Measurements from ENCODE around the gene HERC4. TPM values are rescaled to one million over a fixed set of nuclear protein-coding genes. Genes with fewer than 3 reads are reported as not detected.

Gene HERC4
- total and polyA plus RNA-seq, 10 donors, result 18.2 to 124 (median 89.0) TPM

GRCh38 chr10:68107651-68108050 lies 32.6 kb upstream of the HERC4 start:
- intact Hi-C loops (cut with DNase I; ENCODE audit: low total_unique reads), result no loop called here
- TF ChIP-seq POLR2A (IDR thresholded peaks at IDR 0.05) (no peak), CTCF (IDR thresholded peaks at IDR 0.05 in 8 of 11, conservative IDR thresholded peaks at IDR 0.05 in 3 of 11) (no peak), POLR2AphosphoS5 (IDR thresholded peaks at IDR 0.05) (no peak)
- WGBS, 5 donors, result 96 to 100% (median 97%) methylated on average over 1 of the region's 1 CpG

GRCh38 chr10:68106656-68107055 lies 31.6 kb upstream of the HERC4 start:
- Histone ChIP-seq H3K27ac (no peak overlapping the region), H3K4me3 (peak overlapping the region in 1 of 8 donors; percentile 11), H3K36me3 (no peaks in the 10 kb centered on the region), H3K4me1 (no peaks in the 10 kb centered on the region), H3K9me3 (no peaks in the 10 kb centered on the region), H3K27me3 (replicated peaks in 1 of 7) (no peaks in the 10 kb centered on the region)
- no peak for DNase-seq
- intact Hi-C loops (cut with DNase I; ENCODE audit: low total_unique reads), result no loop called here
- TF ChIP-seq POLR2A (IDR thresholded peaks at IDR 0.05) (no peak), POLR2AphosphoS5 (IDR thresholded peaks at IDR 0.05) (no peak), CTCF (IDR thresholded peaks at IDR 0.05 in 8 of 11, conservative IDR thresholded peaks at IDR 0.05 in 3 of 11) (no peak)
- WGBS, 5 donors, result 82 to 89% (median 86%) methylated on average over 3 of the region's 3 CpGs

More at GRCh38 chr10:68107651-68108050, 32.6 kb upstream of the HERC4 start:
- DNase-seq, result no peak
- Histone ChIP-seq H3K4me1 (no peaks in the 10 kb centered on the region), H3K27me3 (replicated peaks in 1 of 7) (no peaks in the 10 kb centered on the region), H3K4me3 (no peak overlapping the region), H3K27ac (no peak overlapping the region), H3K9me3 (no peaks in the 10 kb centered on the region), H3K36me3 (no peaks in the 10 kb centered on the region)

- Histone ChIP-seq H3K4me3 (no peak overlapping the region), H3K36me3 (no peaks in the 10 kb centered on the region), H3K27me3 (replicated peaks in 1 of 7) (no peaks in the 10 kb centered on the region), H3K27ac (no peak overlapping the region), H3K4me1 (no peaks in the 10 kb centered on the region), H3K9me3 (no peaks in the 10 kb centered on the region)
- DNase-seq, result no peak
- intact Hi-C loops (cut with DNase I; ENCODE audit: low total_unique reads), result no loop called here
- WGBS, 5 donors, result 72 to 91% (median 86%) methylated on average over 3 of the region's 3 CpGs
- no peak for TF ChIP-seq POLR2AphosphoS5 (IDR thresholded peaks at IDR 0.05)
- no peak for TF ChIP-seq POLR2A (IDR thresholded peaks at IDR 0.05)
- no peak for TF ChIP-seq CTCF (IDR thresholded peaks at IDR 0.05 in 8 of 11, conservative IDR thresholded peaks at IDR 0.05 in 3 of 11)
Observed at GRCh38 chr10:68105820-68106219, 30.7 kb upstream of the HERC4 start.

GRCh38 chr10:68103901-68104300 lies 28.8 kb upstream of the HERC4 start:
- no peak for DNase-seq
- H3K36me3 ChIP-seq, result no peaks in the 10 kb centered on the region
- intact Hi-C loops (cut with DNase I; ENCODE audit: low total_unique reads), result no loop called here

More at GRCh38 chr10:68103901-68104300, 28.8 kb upstream of the HERC4 start:
- Histone ChIP-seq H3K9me3 (no peaks in the 10 kb centered on the region), H3K27ac (no peak overlapping the region), H3K4me1 (no peaks in the 10 kb centered on the region), H3K4me3 (no peak overlapping the region), H3K27me3 (replicated peaks in 1 of 7) (no peaks in the 10 kb centered on the region)
- TF ChIP-seq CTCF (IDR thresholded peaks at IDR 0.05 in 8 of 11, conservative IDR thresholded peaks at IDR 0.05 in 3 of 11) (no peak), POLR2AphosphoS5 (IDR thresholded peaks at IDR 0.05) (no peak), POLR2A (IDR thresholded peaks at IDR 0.05) (no peak)
- WGBS, 5 donors, result 93 to 99% (median 95%) methylated on average over 3 of the region's 3 CpGs

Measured in spleen (tissue), 11 donors.